GM21717 (cell line): ENCODE measurements around the gene FAM219B.
A peak's percentile ranks its signal among the peaks of the same experiment; 100 is the strongest.
"Not testable (repeated sequence)": the region's sequence is repeated elsewhere in the genome, so short reads cannot be mapped to it uniquely, and the experiment has no call there.

Experiments used
- ATAC-seq: cut with Tn5 transposase; IDR thresholded peaks from one replicate; pipeline ENCODE4 v1.9.1; 2021; ENCODE audit warnings: mild to moderate bottlenecking, moderate library complexity; ENCODE audit not compliant: unreplicated experiment

FAM219B gene

DNA sequence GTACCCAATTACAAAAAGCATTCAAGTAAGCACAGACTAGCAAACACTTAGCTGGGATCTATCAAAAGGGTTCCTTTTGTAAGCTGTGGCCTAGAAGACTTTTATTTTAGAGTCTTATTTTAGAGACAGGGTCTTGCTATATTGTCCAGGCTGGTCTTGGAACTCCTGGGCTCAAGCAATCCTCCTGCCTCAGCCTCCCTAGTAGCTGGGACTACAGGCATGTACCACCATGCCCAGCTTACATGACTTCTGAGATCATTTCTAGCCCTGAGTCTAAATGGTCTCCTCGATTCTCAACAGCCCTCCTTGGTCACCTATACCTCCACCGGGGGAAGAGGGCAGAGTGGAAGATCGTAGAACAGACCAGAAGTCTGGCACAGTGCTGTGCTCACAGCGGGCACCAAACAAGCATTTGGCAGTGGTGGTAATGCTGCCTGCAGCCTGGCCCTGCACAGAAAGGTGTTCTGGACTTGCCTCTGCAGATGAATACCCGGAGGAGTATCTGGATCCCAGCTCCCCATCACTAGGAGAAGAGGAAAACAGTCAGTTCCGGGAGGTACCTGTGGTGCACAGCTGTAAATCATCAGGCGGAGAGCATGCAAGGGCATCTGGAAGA, 2.4 kb downstream of the FAM219B start:
- ATAC-seq = no peak

DNA sequence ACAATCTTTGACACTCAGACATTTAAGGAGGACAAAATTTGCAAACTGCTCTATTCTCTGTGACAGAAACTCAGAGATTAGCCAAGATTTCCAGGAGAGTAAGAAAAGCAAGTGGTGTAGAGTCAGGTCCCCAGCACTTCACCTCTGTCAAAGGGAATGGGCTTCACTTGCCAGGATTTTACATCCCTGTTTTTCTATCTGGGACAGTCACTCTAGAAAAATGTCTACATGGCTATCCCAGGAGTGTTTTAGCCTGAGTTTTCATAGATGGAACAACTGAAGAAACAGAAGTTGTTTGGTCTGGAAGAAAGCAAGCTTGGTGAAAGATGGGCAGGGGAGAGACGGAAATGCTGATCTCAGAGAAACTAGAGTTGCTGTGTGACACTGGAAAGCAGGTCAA, 3.0 kb downstream of the FAM219B start:
- ATAC-seq = no peak

GRCh38 chr15:74902295-74903075, 4.2 kb downstream of the FAM219B start:
- ATAC-seq = no peak

- no peak for ATAC-seq
Measured at GRCh38 chr15:74901612-74902063, 5.0 kb downstream of the FAM219B start.

DNA sequence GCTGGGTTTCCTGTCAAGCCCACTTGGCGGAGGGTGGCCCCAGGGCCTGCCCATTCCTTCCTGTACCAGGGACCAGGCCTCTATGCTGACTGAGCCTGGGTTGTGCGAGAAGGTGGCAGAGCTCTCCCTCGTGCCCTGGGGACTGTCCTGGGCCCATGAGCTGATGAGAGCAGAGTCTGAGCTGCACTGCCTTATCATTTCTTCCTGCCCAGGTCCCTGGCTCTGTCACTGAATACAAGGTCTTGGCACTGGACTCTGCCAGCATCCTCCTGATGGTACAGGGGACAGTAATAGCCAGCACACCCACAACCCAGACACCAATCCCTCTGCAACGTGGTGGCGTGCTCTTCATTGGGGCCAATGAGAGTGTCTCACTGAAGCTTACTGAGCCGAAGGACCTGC, 9.3 kb downstream of the FAM219B start:
- no peak for ATAC-seq

- no peak for ATAC-seq
Measured at GRCh38 chr15:74896316-74896715, 10.3 kb downstream of the FAM219B start.

- ATAC-seq = no peak
Measured at GRCh38 chr15:74895830-74896229, 10.8 kb downstream of the FAM219B start.

DNA sequence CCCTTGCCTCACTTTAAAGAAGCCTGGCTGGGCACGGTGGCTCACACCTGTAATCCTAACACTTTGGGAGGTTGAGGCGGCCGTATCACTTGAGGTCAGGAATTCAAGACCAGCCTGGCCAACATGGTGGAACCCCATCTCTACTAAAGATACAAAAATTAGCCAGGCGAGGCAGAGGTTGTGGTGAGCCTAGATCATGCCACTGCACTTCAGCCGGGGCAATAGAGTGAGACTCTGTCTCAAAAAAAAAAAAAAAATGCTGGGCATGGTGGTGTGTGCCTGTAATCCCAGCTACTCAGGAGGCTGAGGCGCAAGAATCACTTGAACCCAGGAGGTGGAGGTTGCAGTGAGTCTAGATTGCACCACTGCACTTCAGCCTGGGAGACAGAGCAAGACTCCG, 12.3 kb downstream of the FAM219B start:
- not testable (repeated sequence) for ATAC-seq

DNA sequence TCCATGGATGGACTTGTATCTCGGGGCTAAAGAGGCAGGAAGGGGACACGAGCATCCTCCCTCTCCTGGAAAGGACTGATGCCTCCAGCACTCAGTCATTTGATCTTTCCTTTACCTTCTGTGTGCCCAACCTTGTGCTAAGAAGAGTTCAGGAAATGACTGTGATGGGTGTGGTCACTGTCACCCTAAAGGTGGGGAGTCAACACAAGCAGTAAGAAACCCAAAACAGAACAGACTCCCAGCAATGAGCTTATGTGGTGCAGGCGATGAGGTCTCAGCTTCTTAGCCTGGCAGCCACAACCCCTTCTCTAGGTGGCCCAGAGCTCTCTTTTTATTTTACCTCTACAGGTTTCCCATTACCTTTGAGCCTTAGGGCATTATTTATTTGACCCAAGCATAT, 13.0 kb downstream of the FAM219B start:
- no peak for ATAC-seq

DNA sequence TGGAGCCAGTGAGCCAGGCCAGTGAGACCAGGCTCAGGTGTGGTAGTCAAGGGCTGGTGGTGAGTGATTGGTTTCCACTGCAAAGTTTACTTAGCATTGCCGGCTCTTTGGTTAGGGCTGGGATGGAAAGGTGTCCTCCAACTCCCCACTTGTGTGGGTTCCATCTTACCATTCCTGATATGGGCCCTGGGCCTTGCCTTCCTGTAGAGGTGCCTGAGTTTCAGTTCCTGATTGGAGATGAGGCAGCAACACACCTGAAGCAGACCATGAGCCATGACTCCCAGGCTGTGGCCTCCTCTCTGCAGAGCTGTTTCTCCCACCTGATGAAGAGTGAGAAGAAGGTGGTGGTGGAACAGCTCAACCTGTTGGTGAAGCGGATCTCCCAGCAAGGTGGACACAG, 13.7 kb downstream of the FAM219B start:
- no peak for ATAC-seq

- no peak for ATAC-seq
Measured at GRCh38 chr15:74892313-74892712, 14.3 kb downstream of the FAM219B start.

DNA sequence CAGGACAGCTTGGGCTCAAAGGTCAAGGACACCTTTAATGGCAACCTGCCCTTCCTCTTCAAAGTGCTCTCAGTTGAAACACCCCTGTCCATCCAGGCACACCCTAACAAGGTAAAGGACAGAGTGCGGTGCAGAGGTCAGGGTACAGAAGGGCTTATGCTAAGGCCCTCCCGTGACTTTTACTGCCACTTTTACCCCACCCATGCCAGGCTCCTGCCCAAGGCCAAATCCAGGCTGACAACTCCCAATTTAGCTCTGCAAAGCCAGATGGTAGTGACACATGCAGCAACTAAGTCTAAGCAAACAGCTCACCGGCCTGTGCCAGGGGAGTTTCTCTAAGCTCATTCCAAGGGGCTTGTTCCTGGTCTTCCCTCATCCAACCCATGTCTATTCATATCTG, 15.2 kb downstream of the FAM219B start:
- ATAC-seq = no peak

DNA sequence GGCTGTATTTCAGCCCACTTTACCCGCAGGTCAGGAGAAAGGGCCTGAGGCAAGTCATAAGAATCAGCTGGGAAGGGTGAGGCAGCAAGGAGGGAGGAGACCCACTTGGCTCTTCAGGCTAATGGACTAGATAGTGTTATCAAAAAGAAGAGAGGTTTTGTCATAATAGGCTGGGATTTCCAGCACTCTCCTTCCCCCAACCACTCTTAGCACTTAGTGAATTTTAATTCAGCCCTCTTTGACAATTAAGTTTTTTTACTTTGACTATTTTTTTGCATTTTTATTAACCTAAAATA, 16.0 kb downstream of the FAM219B start:
- ATAC-seq = no peak

- ATAC-seq = peak; percentile 84
Measured at GRCh38 chr15:74889883-74890664, 16.6 kb downstream of the FAM219B start, which contains the start of gene MPI. Gene MPI, plus strand, starts transcription at chr15:74890042. Its CDS starts 32 bp downstream, at chr15:74890074.

- no peak for ATAC-seq
Measured at GRCh38 chr15:74889390-74889882, 17.2 kb downstream of the FAM219B start.

GRCh38 chr15:74888716-74889115, 17.9 kb downstream of the FAM219B start:
- ATAC-seq = no peak

DNA sequence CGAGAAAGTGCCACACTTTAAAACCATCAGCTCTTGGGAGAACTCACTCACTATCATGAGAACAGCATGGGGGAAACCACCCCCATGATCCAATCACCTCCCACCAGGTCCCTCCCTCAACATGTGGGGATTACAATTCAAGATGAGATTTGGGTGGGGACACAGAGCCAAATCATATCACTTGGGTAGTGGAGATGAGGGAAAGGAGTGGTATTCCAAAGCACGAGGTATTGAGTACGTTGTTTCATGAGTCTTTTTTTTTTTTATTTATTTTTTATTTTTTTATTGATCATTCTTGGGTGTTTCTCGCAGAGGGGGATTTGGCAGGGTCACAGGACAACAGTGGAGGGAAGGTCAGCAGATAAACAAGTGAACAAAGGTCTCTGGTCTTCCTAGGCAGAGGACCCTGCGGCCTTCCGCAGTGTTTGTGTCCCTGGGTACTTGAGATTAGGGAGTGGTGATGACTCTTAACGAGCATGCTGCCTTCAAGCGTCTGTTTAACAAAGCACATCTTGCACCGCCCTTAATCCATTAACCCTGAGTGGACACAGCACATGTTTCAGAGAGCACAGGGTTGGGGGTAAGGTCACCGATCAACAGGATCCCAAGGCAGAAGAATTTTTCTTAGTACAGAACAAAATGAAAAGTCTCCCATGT, 19.0 kb downstream of the FAM219B start:
- not testable (repeated sequence) for ATAC-seq

GRCh38 chr15:74885461-74885860, 21.2 kb downstream of the FAM219B start:
- no peak for ATAC-seq

- no peak for ATAC-seq
Measured at GRCh38 chr15:74884428-74885223, 22.0 kb downstream of the FAM219B start.

GRCh38 chr15:74882528-74882927, 24.1 kb downstream of the FAM219B start:
- no peak for ATAC-seq
